H1 (cell line): ENCODE results near the gene AGAP1. TPM values are rescaled to one million over a fixed set of nuclear protein-coding genes. Genes with fewer than 3 reads are reported as not detected.

Experiments
- CREB1 ChIP-seq: IDR thresholded peaks from 2 replicates; pipeline ENCODE4 v1.6.1; 2012; ENCODE audit warnings: inconsistent platforms
- TAF1 ChIP-seq: IDR thresholded peaks from 2 replicates; pipeline ENCODE4 v1.6.1; 2011; ENCODE audit warnings: mild to moderate bottlenecking, low read depth, low read length
- polyA plus RNA-seq, 7 experiments: library from polyadenylated mRNA; depleted of rRNA in 3 of 7; stranded (reverse) in 5 of 7; unstranded in 2 of 7; fragments of >200 nt in 5 of 7; fragments of 200-250 nt in 2 of 7; gene quantifications; 1 replicate in 5 of 7; 2 replicates in 1 of 7; 4 replicates in 1 of 7; pipeline versions ENCODE4 v1.2.1 to v1.2.3, GENCODE V29; 2011 to 2013; ENCODE audit warnings: missing spikeins in 2 of 7, mixed read lengths in 2 of 7
- total RNA-seq: library from RNA; stranded (reverse); fragmentation: NEBNext Ultra II Directional; extraction: Animal tissue kit (Norgen Biotek cat#: 25700); gene quantifications from 2 replicates; pipeline ENCODE4 v1.2.1, GENCODE V29; 2021

Gene AGAP1
- total and polyA plus RNA-seq, 2 of the 8 experiments (the other 6 are each of a cell fraction or from before 2014, with no cell fraction given), result 18.1 to 39.4 TPM

DNA sequence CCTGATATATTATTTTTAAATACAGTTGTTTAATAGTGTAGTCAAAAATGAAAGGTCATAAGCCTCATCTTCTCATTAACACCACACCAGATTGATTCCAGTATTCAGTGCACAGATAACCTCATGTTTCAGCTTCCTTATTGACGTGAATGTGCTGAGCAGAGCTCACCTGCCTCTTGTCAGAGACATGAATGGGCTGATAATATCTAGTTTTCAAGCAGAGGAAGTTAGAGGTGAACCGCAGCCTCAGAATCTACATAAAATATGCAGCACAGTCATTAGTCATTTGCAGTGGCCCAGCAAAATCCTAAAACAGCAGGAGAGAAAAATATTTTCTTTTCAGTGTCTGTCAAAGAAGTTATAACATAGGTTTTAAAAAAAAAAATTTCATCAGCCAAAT lies 458.1 kb downstream of the AGAP1 start (continued):
- TF ChIP-seq CREB1, result no peak
- TF ChIP-seq TAF1, result no peak
